HG03139 (cell line): ENCODE measurements around the gene UFC1.

Experiments
- ATAC-seq: cut with Tn5 transposase; IDR thresholded peaks from one replicate; pipeline ENCODE4 v1.9.1; 2021; ENCODE audit not compliant: unreplicated experiment

The UFC1 gene

DNA sequence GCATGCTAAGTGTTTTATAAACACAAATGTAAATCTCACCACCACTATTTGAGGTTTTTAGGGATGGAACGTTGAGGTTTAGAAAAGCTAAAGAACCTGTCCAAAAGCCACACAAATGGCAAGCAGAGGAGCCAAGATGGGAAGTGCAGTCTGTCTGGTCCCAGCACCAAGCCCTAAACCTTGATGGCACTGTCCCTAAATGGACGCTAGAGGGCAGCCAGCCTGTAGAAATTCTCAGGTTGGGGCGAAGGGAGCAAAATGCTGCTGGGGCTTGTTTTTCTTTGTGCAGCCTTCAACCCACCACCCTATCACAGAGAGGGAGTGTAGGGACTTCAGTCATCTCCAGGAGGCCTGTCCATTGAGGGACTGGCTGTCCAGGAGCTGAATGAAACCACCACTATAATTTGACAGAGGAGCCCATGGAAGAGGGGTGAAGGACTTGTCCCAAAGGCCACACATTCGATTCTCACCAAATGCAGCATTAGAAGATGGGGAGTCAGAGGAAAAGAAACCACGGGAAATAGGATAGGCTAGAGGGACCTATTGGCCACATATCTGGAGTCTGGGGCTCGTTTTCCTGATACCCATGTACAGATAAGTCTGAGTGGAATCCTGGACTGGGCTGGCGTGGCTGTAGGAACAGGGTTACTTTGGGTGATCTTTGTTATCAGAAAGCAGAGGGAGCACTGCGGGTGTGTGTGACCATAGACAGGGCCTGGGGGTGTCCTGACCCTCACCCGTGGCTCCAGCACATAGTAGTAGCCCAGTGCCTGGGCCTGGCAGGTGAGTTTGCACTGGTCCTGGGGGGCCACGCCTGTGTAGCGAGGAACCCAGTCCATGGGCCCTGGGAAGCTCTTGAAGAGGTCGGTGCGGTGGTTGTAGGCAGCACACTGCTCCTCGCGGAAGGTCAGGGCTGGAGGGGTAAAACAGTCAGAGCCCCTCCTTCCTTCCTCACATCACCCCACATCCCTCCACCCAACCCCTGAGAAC lies 39.0 kb downstream of the UFC1 start:
- ATAC-seq: no peak

DNA sequence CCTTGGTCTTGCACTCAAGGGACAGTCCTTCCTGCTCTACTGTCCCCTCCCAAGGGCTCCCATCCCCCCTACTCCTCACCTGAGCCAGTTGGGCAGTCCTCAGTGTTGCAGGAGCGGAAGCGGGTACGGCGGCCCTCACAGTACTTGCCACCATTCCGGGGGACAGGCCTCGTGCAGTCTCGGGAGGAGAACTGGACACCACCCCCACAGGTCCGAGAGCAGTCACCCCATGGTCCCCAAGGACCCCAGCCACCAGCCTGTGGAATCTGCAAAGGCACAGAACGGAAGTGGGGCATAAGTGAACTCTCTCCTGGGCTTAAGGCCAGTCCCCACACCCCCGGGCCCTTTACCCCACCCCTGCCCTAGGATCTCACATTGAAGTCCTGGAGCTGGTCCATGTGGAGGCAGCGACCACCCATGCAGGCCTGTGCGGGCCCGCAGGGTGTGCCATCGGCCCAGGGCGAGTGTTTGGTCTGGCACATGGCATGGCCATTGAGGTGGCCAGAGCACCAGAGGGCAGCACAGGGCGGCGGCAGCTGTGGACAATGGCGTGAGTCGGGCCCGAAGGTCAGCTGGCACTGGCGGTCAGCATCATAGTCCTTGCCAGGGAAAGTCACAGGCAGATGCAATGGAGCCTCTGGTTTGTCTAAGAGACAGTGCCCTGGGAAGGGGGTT lies 39.9 kb downstream of the UFC1 start:
- no peak for ATAC-seq

DNA sequence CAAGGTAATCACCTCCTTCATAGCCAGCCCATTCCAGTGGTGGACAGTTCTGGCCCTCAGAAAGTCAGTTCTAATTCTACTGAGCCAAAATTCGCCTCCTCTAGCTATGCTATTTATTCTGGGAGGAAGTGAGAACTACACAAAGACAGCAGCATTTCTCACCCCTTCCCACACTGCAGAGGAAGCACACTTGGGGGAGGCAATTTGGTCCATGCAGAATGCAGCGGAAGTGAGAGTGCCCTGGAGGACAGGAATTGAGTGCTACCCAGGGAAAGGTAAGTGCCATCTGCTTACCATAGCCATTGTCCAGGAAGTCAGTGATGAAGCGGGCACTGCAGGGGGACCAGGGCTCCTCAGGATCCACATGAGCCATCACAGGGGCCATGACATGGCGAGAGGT lies 41.4 kb downstream of the UFC1 start:
- no peak for ATAC-seq

DNA sequence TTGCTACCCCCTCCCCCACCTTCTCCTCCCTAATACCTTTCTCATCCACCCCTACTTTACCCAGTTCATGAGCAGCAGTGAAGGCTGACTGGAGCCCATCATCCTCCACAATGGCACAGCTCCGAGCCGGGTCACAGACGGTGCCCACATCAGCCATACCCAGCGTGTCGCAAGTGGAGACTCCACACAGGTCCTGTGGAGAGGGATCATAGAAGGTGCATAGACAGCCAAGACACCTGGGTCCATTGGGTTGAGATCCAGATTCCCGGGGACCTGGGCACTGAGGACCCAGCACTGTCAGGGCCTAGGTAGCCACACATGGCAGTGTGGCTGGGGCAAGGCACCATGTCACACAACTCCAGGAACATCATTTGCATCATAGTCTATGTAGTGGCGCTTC lies 42.3 kb downstream of the UFC1 start:
- ATAC-seq: no peak

GRCh38 chr1:161196521-161197451 lies 43.0 kb downstream of the UFC1 start:
- no peak for ATAC-seq

DNA sequence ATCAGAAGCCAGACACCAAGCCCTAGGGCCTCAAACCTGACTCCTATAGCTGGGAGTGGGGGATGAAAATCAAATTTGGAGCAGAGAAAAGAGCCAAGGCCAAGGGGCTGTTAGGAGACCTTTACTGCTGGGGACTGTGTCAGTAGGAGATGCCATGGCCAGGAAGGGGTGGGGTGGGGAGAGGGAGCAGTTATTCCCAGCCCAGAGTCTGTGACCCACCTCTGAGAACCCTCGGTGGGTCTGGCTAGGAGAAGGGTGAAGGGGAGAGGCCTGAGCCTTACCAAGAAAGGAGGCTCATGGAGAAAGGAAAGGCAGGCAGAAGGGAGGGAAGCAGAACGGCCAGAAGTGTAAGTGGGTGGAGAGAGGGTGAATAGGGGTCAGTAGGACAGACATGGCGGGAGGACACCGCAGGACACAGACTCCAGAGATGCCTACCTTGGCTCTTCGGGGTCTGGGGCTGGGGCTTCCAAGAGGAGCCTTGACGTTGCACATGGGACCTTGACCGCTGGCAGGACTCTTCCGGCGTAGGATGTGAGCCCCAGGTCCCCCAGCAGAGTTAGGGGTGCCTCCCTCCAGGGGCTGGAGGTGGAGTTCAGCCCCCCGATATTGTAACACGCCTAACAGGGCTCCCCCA lies 43.9 kb downstream of the UFC1 start:
- no peak for ATAC-seq

GRCh38 chr1:161198194-161198896 lies 44.6 kb downstream of the UFC1 start:
- ATAC-seq: no peak

GRCh38 chr1:161198897-161199431 lies 45.2 kb downstream of the UFC1 start, which contains the start of gene ADAMTS4:
Gene ADAMTS4 (minus strand): TSS chr1:161199054. CDS start chr1:161198627, 427 bp downstream.
- ATAC-seq: no peak

- ATAC-seq: no peak
Observed at GRCh38 chr1:161199506-161200139, 45.8 kb downstream of the UFC1 start.

GRCh38 chr1:161200421-161200991 lies 46.7 kb downstream of the UFC1 start:
- ATAC-seq: no peak

GRCh38 chr1:161200992-161201835 lies 47.4 kb downstream of the UFC1 start:
- no peak for ATAC-seq

DNA sequence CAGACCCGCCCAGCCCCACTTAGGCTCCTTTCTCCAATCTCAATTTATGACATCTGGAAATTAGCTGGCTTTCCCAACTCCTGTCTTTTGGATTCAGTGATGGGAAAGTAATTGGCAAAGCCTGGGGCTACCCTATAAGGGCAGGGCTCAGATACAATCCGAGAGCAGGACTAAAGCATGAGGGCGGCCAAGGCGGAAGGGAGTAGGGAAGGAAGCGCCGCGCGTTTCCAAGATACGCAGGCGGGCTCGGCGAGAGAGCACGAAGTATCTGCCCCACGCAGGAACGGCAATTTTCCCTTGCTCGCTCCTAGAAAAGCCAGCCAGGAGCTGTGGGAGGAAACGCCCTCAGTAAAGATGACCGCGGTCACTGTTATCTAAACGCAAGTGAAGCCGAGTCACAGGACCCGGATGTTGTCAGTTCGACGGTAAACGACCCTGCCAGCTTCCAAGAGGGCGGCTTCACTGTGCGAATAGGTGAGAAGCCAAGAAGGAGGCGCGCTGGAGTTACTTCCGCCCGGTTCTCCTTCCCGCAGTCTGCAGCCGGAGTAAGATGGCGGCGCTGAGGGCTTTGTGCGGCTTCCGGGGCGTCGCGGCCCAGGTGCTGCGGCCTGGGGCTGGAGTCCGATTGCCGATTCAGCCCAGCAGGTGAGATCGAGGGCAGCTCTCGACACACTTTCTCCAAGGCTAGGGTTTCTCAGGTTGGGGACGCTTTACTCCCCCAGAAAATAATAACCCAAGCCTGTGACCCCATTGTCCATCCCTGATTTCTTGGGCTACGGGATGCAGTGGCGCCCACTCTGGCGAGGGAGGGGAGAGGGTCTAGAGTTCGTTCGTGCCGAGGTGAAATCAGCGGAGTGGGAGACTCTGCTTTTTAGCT lies 48.3 kb downstream of the UFC1 start, which contains the start of gene NDUFS2:
Gene NDUFS2, plus strand, starts transcription at position 532 of the 877 bp plus-strand sequence. Its CDS starts 19 bp downstream, at position 551.
- ATAC-seq: peak; percentile 97

DNA sequence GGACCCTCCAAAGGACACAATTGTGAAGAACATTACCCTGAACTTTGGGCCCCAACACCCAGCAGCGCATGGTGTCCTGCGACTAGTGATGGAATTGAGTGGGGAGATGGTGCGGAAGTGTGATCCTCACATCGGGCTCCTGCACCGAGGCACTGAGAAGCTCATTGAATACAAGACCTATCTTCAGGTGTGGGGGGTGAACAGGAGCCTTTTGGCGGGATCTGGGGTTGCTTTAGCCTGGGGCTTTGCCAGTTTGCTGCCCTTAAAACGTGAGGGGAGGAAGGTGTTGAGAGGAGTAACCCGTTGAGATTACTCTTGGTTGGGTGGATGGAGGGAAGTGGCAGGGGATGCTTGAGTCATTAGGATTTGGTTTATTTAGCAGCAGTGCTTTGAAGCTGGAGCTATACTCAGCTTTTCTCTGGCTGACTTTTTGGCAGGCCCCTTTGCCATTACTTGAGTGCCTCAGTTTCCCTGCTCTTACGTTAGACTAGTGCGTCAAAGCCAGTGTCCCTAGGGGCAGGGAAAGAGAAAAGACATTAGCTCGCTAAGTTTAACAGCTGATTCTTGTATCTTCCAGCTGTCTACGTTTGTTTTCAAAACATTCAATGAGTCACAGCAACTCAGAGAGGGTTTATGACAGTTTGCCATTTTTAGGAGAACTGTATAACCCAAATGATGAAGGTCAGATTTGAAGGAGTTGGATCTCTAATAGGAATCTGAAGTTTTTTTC lies 52.8 kb downstream of the UFC1 start:
- ATAC-seq: no peak

DNA sequence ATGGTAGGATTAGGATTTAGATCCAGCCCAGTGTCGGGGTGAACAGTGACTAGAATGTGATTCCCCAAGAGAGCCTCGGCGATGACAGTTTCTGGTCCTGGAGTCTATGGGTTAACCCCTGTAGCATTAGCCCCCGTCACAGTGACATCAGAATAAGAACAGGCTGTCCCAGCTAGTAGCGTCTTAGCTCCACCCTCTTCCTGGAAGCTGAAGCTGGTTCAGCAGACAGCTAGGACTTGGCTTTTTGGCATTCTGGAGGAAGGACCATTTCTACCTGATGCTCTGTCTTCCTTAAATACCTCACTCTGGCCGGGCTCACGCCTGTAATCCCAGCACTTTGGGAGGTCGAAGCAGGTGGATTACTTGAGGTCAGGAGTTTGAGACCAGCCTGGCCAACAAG lies 53.4 kb downstream of the UFC1 start:
- no peak for ATAC-seq
